Gastrocnemius medialis (tissue), 4 donors: ENCODE data around the gene ASAP3. TPM values are rescaled to one million over a fixed set of nuclear protein-coding genes. Genes with fewer than 3 reads are reported as not detected.

Experiments
- ATAC-seq, 2 donors: fragments of 150-250 bp; one replicate each; pipeline ENCODE4 v1.9.1; 2016
- DNase-seq, 2 donors: peaks; one replicate each; pipeline ENCODE4 v3.0.0-alpha.2; 2019
- H3K27ac ChIP-seq, 4 donors: fragments of 200-600 bp; sonication (generic); 1 replicate in 1 of 4; 2 replicates in 3 of 4; pipeline ENCODE4 v1.5.1; 2016 to 2018; ENCODE audit warnings: mild to moderate bottlenecking in 2 of 4, moderate library complexity in 1 of 4
- H3K27me3 ChIP-seq, 3 donors: fragments of 200-600 bp; sonication (generic) in 2 of 3; 1 replicate in 1 of 3; 2 replicates in 2 of 3; pipeline versions ENCODE4 v1.5.1 to v1.6.0; 2016 to 2019; ENCODE audit warnings: mild to moderate bottlenecking in 1 of 3, moderate library complexity in 1 of 3
- H3K36me3 ChIP-seq, 2 donors: fragments of 200-600 bp; sonication (generic) in 1 of 2; one replicate each; pipeline ENCODE4 v1.5.1; 2017 to 2018
- H3K4me1 ChIP-seq, 2 donors: fragments of 200-600 bp; sonication (generic) in 1 of 2; one replicate each; pipeline ENCODE4 v1.5.1; 2016 to 2017; ENCODE audit warnings: mild to moderate bottlenecking in 2 of 2
- H3K4me3 ChIP-seq, 4 donors: fragments of 200-600 bp; sonication (generic) in 3 of 4; 1 replicate in 1 of 4; 2 replicates in 3 of 4; pipeline ENCODE4 v1.5.1; 2016 to 2019; ENCODE audit warnings: mild to moderate bottlenecking in 2 of 4
- H3K9me3 ChIP-seq, 3 donors: fragments of 200-600 bp; sonication (generic) in 2 of 3; 1 replicate in 1 of 3; 2 replicates in 2 of 3; pipeline ENCODE4 v1.5.1; 2016 to 2019
- POLR2A ChIP-seq, 2 donors: fragments of 450-650 bp; IDR thresholded peaks; one replicate each; pipeline ENCODE4 v1.6.1; 2017; ENCODE audit warnings: antibody characterized with exemption in 2 of 2, mild to moderate bottlenecking in 2 of 2, moderate library complexity in 2 of 2
- in situ Hi-C, 4 donors: fragments of 200-750 bp; cut with MboI; loops; one replicate each; pipeline versions ENCODE4 v1.15.0 to v1.8.0; 2017; ENCODE audit warnings: low sequenced_read_pairs in 4 of 4
- intact Hi-C: fragments of 100-400 bp; cut with DNase I; formaldehyde crosslinking; loops from one replicate; pipeline ENCODE4 v1.15.1; 2023; ENCODE audit warnings: low total_unique reads
- total RNA-seq, 4 donors: library from RNA; depleted of rRNA; stranded (reverse); fragments of >200 nt; gene quantifications; one replicate each; pipeline versions ENCODE4 v1.1.0 to v1.2.3, GENCODE V29; 2016
- TF ChIP-seq, protein P1 (sequence below), 5 experiments: fragments of 450-650 bp in 3 of 5; fragments of 200-600 bp in 2 of 5; sonication (generic) in 2 of 5; IDR thresholded peaks in 4 of 5; conservative IDR thresholded peaks in 1 of 5; 1 replicate in 4 of 5; 2 replicates in 1 of 5; pipeline ENCODE4 v1.5.1; 2016 to 2019; ENCODE audit warnings: antibody characterized with exemption in 5 of 5, mild to moderate bottlenecking in 3 of 5, moderate library complexity in 3 of 5

Gene ASAP3
- total RNA-seq, 4 donors from 2014 or later = 55.5 to 129 (median 93.2) TPM

DNA sequence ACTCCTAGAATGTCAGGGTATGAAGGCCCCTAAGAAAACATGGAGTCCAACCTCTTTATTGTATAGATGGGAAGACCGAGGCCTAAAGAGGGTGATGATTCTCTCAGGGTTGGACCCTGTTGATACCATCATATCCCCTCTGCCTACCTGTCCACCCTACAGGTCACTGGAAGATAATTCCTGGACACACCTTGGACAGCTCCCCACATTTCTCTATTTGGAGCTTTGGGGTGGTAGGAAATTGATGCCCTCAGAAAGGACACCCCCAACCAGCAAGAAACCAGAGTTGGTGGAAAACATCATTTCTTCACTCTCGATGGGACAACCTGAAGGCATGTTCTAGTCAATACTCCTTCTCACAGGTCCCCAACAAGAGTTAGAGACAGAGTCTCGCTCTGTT, 56.4 kb downstream of the ASAP3 start:
- H3K27ac ChIP-seq = peak overlapping the region in 2 of 4 donors; percentile 93 to 94
- H3K36me3 ChIP-seq = peaks cover 0 to 30% of the 10 kb centered on the region in 2 donors
- intact Hi-C loops = no loop called here
- H3K9me3 ChIP-seq = no peaks in the 10 kb centered on the region
- no peak for TF ChIP-seq POLR2A (IDR thresholded peaks at IDR 0.05)
- TF ChIP-seq, protein P1, sequence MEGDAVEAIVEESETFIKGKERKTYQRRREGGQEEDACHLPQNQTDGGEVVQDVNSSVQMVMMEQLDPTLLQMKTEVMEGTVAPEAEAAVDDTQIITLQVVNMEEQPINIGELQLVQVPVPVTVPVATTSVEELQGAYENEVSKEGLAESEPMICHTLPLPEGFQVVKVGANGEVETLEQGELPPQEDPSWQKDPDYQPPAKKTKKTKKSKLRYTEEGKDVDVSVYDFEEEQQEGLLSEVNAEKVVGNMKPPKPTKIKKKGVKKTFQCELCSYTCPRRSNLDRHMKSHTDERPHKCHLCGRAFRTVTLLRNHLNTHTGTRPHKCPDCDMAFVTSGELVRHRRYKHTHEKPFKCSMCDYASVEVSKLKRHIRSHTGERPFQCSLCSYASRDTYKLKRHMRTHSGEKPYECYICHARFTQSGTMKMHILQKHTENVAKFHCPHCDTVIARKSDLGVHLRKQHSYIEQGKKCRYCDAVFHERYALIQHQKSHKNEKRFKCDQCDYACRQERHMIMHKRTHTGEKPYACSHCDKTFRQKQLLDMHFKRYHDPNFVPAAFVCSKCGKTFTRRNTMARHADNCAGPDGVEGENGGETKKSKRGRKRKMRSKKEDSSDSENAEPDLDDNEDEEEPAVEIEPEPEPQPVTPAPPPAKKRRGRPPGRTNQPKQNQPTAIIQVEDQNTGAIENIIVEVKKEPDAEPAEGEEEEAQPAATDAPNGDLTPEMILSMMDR (IDR thresholded peaks at IDR 0.05 in 4 of 5, conservative IDR thresholded peaks at IDR 0.05 in 1 of 5) = no peak
- in situ Hi-C loops = no loop called here
- H3K4me1 ChIP-seq = peaks cover 33% of the 10 kb centered on the region in 2 donors
- H3K27me3 ChIP-seq = no peaks in the 10 kb centered on the region
- DNase-seq (no peak), ATAC-seq (no peak)
- H3K4me3 ChIP-seq = no peak overlapping the region

DNA sequence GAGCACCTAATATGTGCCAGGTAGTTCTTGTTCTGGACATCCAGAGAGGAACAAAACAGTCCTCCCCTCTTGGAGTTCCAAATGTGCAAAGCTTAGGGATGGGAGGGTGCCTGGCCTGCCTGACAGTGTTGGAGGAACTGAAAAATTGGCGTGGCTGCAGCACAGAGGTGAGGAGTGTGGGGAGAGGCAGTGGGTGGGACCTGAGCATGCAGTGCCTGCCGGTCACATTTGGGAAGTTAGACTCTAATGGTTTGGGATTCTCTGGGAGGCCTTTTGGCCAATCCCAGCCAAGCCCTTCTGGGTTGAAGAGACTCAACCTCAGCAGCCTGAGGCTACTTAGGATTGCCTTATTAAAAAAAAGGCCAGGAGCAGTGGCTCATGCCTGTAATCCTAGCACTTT, 57.2 kb downstream of the ASAP3 start:
- intact Hi-C loops (no loop called here), in situ Hi-C loops (no loop called here)
- no peak overlapping the region for H3K4me3 ChIP-seq
- peaks cover 40 to 41% of the 10 kb centered on the region in 2 donors for H3K4me1 ChIP-seq
- no peak for DNase-seq
- ATAC-seq = no peak
- no peaks in the 10 kb centered on the region for H3K27me3 ChIP-seq
- H3K36me3 ChIP-seq = peaks cover 0 to 24% of the 10 kb centered on the region in 2 donors
- H3K27ac ChIP-seq = peak overlapping the region in 3 of 4 donors; percentile 93 to 96 (median 94)
- TF ChIP-seq, protein P1 (IDR thresholded peaks at IDR 0.05 in 4 of 5, conservative IDR thresholded peaks at IDR 0.05 in 1 of 5) = no peak
- H3K9me3 ChIP-seq = no peaks in the 10 kb centered on the region

DNA sequence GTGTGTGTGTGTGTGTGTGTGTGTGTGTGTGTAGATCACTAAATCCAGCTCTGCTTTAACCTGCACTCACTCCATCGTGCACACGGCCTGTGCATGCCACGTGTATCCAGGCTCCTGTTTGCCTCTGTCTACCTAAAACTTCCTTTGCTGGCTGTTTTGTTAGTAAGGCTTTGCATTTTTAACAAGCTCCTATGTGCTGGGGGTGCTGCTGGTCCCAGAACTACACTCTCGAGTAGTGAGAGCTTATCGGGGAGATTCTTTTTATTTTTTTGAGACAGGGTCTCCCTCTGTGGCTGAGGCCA, 58.8 kb downstream of the ASAP3 start:
- Histone ChIP-seq H3K27me3 (no peaks in the 10 kb centered on the region), H3K9me3 (no peaks in the 10 kb centered on the region), H3K4me1 (peaks cover 57% of the 10 kb centered on the region in 2 donors), H3K36me3 (peaks cover 0 to 10% of the 10 kb centered on the region in 2 donors), H3K4me3 (peak overlapping the region; percentile 68 to 82 (median 74)), H3K27ac (peak overlapping the region; percentile 93 to 96 (median 94))
- TF ChIP-seq, protein P1 (IDR thresholded peaks at IDR 0.05 in 4 of 5, conservative IDR thresholded peaks at IDR 0.05 in 1 of 5) = no peak
- TF ChIP-seq POLR2A (IDR thresholded peaks at IDR 0.05) = no peak
- DNase-seq (no peak), ATAC-seq (peak; percentile 3 to 5)
- in situ Hi-C loops = no loop called here
- intact Hi-C loops = loop anchor here (2.0 kb wide), 1 partner anchor 26 kb away; no protein-coding TSS in a partner anchor

DNA sequence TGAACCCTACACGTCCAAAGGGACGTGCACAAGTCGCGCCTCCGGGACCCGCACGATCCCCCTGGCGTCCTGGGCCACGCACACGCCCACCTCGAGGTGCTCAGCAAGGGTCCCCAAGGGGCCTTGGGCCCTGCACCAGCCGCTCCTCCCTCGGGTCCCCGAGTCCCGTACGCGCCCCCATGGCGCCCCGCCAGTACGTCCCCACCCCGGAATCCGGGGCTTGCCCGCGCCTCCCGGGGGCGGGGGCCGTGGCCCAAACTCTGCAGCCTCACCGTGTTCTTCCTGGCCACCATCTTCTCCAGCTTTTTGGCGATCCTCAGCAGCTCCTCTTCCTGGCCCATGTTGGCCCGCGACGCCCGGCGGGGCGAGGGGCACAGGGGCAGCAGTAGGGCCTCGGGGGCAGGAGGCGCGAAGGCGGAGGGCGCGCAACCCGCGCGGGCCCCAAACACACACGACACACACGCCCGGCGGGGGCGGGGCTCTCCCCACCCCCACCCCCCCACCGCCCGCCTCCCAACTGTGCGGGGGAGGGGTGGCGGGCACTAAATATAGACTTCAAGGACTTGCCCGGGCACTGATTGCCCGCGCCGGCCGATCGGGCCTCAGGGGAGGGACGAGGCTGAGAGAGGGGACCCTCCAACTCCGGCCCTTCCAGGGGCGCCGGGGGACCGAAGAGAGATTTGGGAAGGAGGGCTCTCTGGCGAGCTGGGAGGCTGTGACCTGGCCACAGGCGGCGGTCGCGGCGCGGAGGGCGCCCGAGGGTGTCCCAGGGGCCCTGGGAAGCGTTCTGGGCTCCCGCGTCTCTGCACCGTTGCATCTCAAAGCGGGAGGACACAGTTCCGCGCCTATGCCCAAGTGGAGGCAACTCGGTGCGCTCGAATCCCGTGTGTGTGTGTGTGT, 59.4 kb downstream of the ASAP3 start, which contains the start of gene TCEA3:
Gene TCEA3, minus strand, starts transcription at position 456 of the 900 bp plus-strand sequence. Its CDS starts 115 bp downstream, at position 341.
- Histone ChIP-seq H3K27ac (peak within 1 kb of the TSS; percentile 93 to 96 (median 94)), H3K27me3 (no peaks in the 10 kb centered on the region), H3K9me3 (no peaks in the 10 kb centered on the region), H3K4me3 (peak within 1 kb of the TSS; percentile 68 to 82 (median 74)), H3K36me3 (peaks cover 0 to 5% of the 10 kb centered on the region in 2 donors), H3K4me1 (peaks cover 59 to 63% of the 10 kb centered on the region in 2 donors)
- in situ Hi-C loops = no loop called here
- TF ChIP-seq, protein P1 (IDR thresholded peaks at IDR 0.05 in 4 of 5, conservative IDR thresholded peaks at IDR 0.05 in 1 of 5) = no peak
- peak; percentile 65 to 70 for TF ChIP-seq POLR2A (IDR thresholded peaks at IDR 0.05)
- intact Hi-C loops = loop anchor here (2.0 to 5.0 kb wide), 2 partner anchors 26 to 108 kb away; partner anchors contain the start of gene E2F2
- DNase-seq = peak; percentile 57 to 83
- peak; percentile 65 to 68 for ATAC-seq
